ENCODE results near the gene DENND1C. TPM values are rescaled to one million over a fixed set of nuclear protein-coding genes. Genes with fewer than 3 reads are reported as not detected.

The DENND1C gene
- total and polyA plus RNA-seq, 9 of the 15 experiments (the other 6 are each of a cell fraction or from before 2014, with no cell fraction given): 0.03 to 1.2 (median 0.32) TPM; not detected in 1

DNA sequence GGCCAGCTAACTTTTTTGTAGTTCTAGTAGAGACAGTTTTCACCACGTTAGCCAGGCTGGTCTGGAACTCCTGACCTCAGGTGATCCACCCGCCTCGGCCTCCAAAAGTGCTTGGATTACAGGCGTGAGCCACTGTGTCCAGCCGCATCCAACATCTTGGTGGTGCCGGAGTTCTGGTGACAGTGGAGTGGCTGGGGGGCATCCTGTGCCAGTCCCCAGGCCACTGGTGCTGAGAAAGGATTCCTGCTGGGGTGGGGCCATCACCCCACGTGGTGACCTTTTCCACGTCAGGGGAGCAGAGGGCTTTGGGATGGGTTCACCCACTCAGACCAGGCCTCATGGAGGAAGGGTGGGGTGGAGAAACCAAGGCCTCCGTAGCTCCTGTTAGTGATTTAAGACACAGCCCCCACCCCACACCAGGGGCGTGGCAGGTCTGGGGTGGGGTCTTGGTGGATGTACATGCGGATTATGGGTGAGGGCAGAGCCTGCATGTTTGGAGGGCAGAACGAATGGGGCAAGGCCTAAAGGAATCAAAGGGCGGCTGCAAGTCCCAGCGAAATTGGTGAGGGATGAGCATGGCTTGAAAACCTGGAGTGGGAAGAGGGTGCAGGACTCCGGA lies 33.4 kb upstream of the DENND1C start (continued):
- TF ChIP-seq, protein P1, sequence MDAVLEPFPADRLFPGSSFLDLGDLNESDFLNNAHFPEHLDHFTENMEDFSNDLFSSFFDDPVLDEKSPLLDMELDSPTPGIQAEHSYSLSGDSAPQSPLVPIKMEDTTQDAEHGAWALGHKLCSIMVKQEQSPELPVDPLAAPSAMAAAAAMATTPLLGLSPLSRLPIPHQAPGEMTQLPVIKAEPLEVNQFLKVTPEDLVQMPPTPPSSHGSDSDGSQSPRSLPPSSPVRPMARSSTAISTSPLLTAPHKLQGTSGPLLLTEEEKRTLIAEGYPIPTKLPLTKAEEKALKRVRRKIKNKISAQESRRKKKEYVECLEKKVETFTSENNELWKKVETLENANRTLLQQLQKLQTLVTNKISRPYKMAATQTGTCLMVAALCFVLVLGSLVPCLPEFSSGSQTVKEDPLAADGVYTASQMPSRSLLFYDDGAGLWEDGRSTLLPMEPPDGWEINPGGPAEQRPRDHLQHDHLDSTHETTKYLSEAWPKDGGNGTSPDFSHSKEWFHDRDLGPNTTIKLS (IDR thresholded peaks at IDR 0.05; ENCODE audit: borderline replicate concordance, low read depth): no peak
- TF ChIP-seq, protein P2, sequence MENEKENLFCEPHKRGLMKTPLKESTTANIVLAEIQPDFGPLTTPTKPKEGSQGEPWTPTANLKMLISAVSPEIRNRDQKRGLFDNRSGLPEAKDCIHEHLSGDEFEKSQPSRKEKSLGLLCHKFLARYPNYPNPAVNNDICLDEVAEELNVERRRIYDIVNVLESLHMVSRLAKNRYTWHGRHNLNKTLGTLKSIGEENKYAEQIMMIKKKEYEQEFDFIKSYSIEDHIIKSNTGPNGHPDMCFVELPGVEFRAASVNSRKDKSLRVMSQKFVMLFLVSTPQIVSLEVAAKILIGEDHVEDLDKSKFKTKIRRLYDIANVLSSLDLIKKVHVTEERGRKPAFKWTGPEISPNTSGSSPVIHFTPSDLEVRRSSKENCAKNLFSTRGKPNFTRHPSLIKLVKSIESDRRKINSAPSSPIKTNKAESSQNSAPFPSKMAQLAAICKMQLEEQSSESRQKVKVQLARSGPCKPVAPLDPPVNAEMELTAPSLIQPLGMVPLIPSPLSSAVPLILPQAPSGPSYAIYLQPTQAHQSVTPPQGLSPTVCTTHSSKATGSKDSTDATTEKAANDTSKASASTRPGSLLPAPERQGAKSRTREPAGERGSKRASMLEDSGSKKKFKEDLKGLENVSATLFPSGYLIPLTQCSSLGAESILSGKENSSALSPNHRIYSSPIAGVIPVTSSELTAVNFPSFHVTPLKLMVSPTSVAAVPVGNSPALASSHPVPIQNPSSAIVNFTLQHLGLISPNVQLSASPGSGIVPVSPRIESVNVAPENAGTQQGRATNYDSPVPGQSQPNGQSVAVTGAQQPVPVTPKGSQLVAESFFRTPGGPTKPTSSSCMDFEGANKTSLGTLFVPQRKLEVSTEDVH (IDR thresholded peaks at IDR 0.05; ENCODE audit: low read depth, partially characterized antibody): no peak
- TF ChIP-seq L3MBTL2 (IDR thresholded peaks at IDR 0.05) (no peak), ZBTB8A (IDR thresholded peaks at IDR 0.05; ENCODE audit: partially characterized antibody) (no peak), TEAD4 (IDR thresholded peaks at IDR 0.05; ENCODE audit: low read length) (no peak), TEAD4 (CRISPR knock-in tag; IDR thresholded peaks at IDR 0.05; ENCODE audit: borderline replicate concordance) (no peak)
- TF ChIP-seq, protein P3, sequence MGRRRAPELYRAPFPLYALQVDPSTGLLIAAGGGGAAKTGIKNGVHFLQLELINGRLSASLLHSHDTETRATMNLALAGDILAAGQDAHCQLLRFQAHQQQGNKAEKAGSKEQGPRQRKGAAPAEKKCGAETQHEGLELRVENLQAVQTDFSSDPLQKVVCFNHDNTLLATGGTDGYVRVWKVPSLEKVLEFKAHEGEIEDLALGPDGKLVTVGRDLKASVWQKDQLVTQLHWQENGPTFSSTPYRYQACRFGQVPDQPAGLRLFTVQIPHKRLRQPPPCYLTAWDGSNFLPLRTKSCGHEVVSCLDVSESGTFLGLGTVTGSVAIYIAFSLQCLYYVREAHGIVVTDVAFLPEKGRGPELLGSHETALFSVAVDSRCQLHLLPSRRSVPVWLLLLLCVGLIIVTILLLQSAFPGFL (CRISPR knock-in tag; IDR thresholded peaks at IDR 0.05): no peak
- TF ChIP-seq, protein P4, sequence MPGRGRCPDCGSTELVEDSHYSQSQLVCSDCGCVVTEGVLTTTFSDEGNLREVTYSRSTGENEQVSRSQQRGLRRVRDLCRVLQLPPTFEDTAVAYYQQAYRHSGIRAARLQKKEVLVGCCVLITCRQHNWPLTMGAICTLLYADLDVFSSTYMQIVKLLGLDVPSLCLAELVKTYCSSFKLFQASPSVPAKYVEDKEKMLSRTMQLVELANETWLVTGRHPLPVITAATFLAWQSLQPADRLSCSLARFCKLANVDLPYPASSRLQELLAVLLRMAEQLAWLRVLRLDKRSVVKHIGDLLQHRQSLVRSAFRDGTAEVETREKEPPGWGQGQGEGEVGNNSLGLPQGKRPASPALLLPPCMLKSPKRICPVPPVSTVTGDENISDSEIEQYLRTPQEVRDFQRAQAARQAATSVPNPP (IDR thresholded peaks at IDR 0.05; ENCODE audit: borderline replicate concordance, insufficient read depth, insufficient read length): no peak
- TF ChIP-seq, protein P5, sequence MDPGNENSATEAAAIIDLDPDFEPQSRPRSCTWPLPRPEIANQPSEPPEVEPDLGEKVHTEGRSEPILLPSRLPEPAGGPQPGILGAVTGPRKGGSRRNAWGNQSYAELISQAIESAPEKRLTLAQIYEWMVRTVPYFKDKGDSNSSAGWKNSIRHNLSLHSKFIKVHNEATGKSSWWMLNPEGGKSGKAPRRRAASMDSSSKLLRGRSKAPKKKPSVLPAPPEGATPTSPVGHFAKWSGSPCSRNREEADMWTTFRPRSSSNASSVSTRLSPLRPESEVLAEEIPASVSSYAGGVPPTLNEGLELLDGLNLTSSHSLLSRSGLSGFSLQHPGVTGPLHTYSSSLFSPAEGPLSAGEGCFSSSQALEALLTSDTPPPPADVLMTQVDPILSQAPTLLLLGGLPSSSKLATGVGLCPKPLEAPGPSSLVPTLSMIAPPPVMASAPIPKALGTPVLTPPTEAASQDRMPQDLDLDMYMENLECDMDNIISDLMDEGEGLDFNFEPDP (CRISPR knock-in tag; IDR thresholded peaks at IDR 0.05): no peak

All from K562 (cell line).